RWPE2 (cell line): ENCODE results near the gene CCSER2.

Experiments used
- ATAC-seq: fragments of 200-7000 bp; cut with Tn5 transposase; 3 replicates; pipeline ENCODE4 v1.9.1; 2021; ENCODE audit warnings: low read depth
- DNase-seq: peaks from one replicate; pipeline ENCODE4 v3.0.0-alpha.2; 2020; ENCODE audit warnings: low spot score
- H3K27ac ChIP-seq: fragments of 450-650 bp; 2 replicates; pipeline ENCODE4 v1.5.1; 2017; ENCODE audit warnings: mild to moderate bottlenecking; ENCODE audit not compliant: poor library complexity, severe bottlenecking
- H3K27me3 ChIP-seq: fragments of 250-450 bp; sonication (Bioruptor Pico); 2 replicates; pipeline ENCODE4 v1.5.1; 2021; ENCODE audit warnings: mild to moderate bottlenecking, moderate library complexity; ENCODE audit not compliant: insufficient read depth, poor library complexity, severe bottlenecking
- H3K36me3 ChIP-seq: fragments of 250-450 bp; sonication (Bioruptor Pico); 2 replicates; pipeline ENCODE4 v1.5.1; 2020; ENCODE audit warnings: low read depth, mild to moderate bottlenecking, moderate library complexity
- H3K4me1 ChIP-seq: fragments of 250-450 bp; sonication (Bioruptor Pico); 2 replicates; pipeline ENCODE4 v1.5.1; 2021; ENCODE audit warnings: mild to moderate bottlenecking, moderate library complexity; ENCODE audit not compliant: insufficient read depth, poor library complexity, severe bottlenecking
- H3K4me3 ChIP-seq: fragments of 250-450 bp; sonication (Bioruptor Pico); 2 replicates; pipeline ENCODE4 v1.5.1; 2021; ENCODE audit warnings: mild to moderate bottlenecking, moderate library complexity; ENCODE audit not compliant: severe bottlenecking
- H3K9me3 ChIP-seq: fragments of 250-450 bp; sonication (Bioruptor Pico); 2 replicates; pipeline ENCODE4 v1.5.1; 2021; ENCODE audit warnings: mild to moderate bottlenecking, moderate library complexity; ENCODE audit not compliant: severe bottlenecking
- TF ChIP-seq, protein P1 (sequence below): fragments of 450-650 bp; IDR thresholded peaks from one replicate; pipeline ENCODE4 v1.5.1; 2017; ENCODE audit warnings: mild to moderate bottlenecking, moderate library complexity; ENCODE audit not compliant: poor library complexity, severe bottlenecking

Gene CCSER2

DNA sequence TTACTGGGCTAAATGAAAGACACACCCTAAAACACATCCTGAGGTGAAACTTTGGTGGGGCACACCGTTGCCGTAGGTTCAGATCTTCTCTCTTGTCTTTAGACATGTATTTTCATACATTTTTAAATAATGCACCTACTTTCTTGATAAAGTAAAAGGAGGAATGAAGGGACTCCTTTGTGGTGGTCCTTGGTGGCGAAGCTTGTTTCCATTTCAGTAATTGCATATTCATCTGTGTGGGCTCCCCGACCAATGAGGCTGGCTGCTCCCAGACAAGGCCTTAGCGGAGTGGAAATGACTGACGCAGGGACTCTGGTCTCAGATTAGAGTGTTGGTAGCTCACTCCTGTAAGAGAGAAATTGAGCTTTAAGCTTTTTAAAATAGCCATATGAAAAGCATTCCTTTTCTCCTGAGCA, 815 bp downstream of the CCSER2 start:
- H3K9me3 ChIP-seq = no peaks in the 10 kb centered on the region
- no peaks in the 10 kb centered on the region for H3K27me3 ChIP-seq
- peak overlapping the region; percentile 100 for H3K4me3 ChIP-seq
- TF ChIP-seq, protein P1, sequence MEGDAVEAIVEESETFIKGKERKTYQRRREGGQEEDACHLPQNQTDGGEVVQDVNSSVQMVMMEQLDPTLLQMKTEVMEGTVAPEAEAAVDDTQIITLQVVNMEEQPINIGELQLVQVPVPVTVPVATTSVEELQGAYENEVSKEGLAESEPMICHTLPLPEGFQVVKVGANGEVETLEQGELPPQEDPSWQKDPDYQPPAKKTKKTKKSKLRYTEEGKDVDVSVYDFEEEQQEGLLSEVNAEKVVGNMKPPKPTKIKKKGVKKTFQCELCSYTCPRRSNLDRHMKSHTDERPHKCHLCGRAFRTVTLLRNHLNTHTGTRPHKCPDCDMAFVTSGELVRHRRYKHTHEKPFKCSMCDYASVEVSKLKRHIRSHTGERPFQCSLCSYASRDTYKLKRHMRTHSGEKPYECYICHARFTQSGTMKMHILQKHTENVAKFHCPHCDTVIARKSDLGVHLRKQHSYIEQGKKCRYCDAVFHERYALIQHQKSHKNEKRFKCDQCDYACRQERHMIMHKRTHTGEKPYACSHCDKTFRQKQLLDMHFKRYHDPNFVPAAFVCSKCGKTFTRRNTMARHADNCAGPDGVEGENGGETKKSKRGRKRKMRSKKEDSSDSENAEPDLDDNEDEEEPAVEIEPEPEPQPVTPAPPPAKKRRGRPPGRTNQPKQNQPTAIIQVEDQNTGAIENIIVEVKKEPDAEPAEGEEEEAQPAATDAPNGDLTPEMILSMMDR = no peak
- DNase-seq = no peak
- no peaks in the 10 kb centered on the region for H3K36me3 ChIP-seq
- H3K27ac ChIP-seq = peak overlapping the region; percentile 61
- H3K4me1 ChIP-seq = peaks cover 10% of the 10 kb centered on the region
- ATAC-seq = peak; percentile 57

GRCh38 chr10:84329986-84330651, 1.7 kb downstream of the CCSER2 start:
- DNase-seq (no peak), ATAC-seq (no peak)
- peaks cover 10% of the 10 kb centered on the region for H3K4me1 ChIP-seq
- peak overlapping the region; percentile 61 for H3K27ac ChIP-seq
- no peaks in the 10 kb centered on the region for H3K27me3 ChIP-seq
- TF ChIP-seq, protein P1 = no peak
- no peaks in the 10 kb centered on the region for H3K9me3 ChIP-seq
- peak overlapping the region; percentile 100 for H3K4me3 ChIP-seq
- no peaks in the 10 kb centered on the region for H3K36me3 ChIP-seq

DNA sequence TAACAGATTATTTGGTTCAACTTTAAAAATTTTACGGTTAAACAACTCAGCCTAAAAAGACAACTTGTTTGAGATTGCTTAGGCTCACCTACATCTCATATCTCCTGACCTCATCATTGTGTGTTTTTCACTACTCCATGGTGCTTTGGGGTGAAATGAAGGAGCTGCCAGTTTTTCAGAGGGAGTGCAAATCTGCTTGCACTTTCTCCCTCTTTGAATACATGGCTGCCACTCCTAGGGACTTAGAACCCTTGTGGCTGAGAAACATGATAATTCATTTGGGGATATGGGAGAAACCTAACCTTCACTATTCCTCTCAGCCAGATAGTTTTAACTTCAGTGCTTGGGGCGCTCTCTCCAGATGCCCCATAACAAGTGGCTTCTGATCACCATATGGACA, 2.7 kb downstream of the CCSER2 start:
- TF ChIP-seq, protein P1 = no peak
- DNase-seq (no peak), ATAC-seq (no peak)
- Histone ChIP-seq H3K9me3 (no peaks in the 10 kb centered on the region), H3K27me3 (no peaks in the 10 kb centered on the region), H3K4me3 (no peak overlapping the region), H3K4me1 (peaks cover 14% of the 10 kb centered on the region), H3K27ac (no peak overlapping the region), H3K36me3 (no peaks in the 10 kb centered on the region)

DNA sequence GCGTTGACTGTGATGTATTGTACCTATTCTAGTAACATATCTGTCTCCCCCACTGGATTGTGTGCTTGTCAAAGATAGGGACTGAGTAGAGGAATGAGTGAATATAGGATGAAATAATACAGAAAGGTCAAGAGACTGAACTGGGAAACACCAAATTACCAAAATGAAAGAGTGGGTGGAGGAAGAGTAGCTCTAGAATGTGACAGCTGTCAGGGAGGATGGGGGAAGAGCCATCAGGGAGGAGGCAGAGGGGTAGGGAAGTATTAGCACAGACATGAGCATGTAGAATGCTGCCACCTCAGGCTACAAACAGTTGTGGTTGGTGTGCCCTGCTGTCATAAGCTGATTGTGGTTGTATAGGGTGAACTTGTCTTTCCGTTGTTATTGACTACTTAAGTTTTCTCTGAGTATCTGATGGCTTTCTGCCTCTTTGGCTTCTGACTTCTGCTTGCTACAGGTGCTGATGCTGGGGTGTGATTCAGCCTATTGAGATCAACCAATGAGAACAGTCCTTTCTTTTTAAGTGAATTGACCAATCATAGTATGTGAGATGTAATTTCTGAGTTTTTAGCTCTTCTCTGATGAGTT, 5.6 kb downstream of the CCSER2 start:
- H3K4me3 ChIP-seq = no peak overlapping the region
- H3K4me1 ChIP-seq = peaks cover 28% of the 10 kb centered on the region
- no peaks in the 10 kb centered on the region for H3K9me3 ChIP-seq
- DNase-seq (no peak), ATAC-seq (peak; percentile 41)
- TF ChIP-seq, protein P1 = no peak
- H3K27ac ChIP-seq = no peak overlapping the region
- no peaks in the 10 kb centered on the region for H3K36me3 ChIP-seq
- H3K27me3 ChIP-seq = no peaks in the 10 kb centered on the region

GRCh38 chr10:84334811-84335210, 6.4 kb downstream of the CCSER2 start:
- H3K27me3 ChIP-seq = no peaks in the 10 kb centered on the region
- peaks cover 25% of the 10 kb centered on the region for H3K4me1 ChIP-seq
- H3K4me3 ChIP-seq = no peak overlapping the region
- H3K9me3 ChIP-seq = no peaks in the 10 kb centered on the region
- H3K27ac ChIP-seq = no peak overlapping the region
- H3K36me3 ChIP-seq = no peaks in the 10 kb centered on the region
- ATAC-seq (no peak), DNase-seq (no peak)
- TF ChIP-seq, protein P1 = no peak
